Esophagus squamous epithelium (tissue), 4 donors: Measurements from ENCODE around the gene SPDYE3.

Experiments
- CTCF ChIP-seq, 6 experiments: fragments of 450-650 bp in 4 of 6; fragments of 200-600 bp in 2 of 6; sonication (generic) in 2 of 6; IDR thresholded peaks; one replicate each; pipeline ENCODE4 v1.5.1; 2016 to 2019; ENCODE audit warnings: antibody characterized with exemption in 6 of 6, mild to moderate bottlenecking in 4 of 6, moderate library complexity in 4 of 6
- POLR2A ChIP-seq, 4 donors: fragments of 450-650 bp; IDR thresholded peaks; one replicate each; pipeline ENCODE4 v1.6.1; 2017; ENCODE audit warnings: antibody characterized with exemption in 4 of 4, mild to moderate bottlenecking in 4 of 4, moderate library complexity in 3 of 4

- no peak for TF ChIP-seq CTCF (IDR thresholded peaks at IDR 0.05)
- no peak for TF ChIP-seq POLR2A (IDR thresholded peaks at IDR 0.05)
Measured at GRCh38 chr7:100349757-100350156, 42.3 kb downstream of the SPDYE3 start.
